Heart right ventricle (tissue), 16 donors: ENCODE measurements around the gene RALGPS1. TPM values are rescaled to one million over a fixed set of nuclear protein-coding genes. Genes with fewer than 3 reads are reported as not detected.

Experiments
- ATAC-seq, 8 donors: fragments of 200-7000 bp; cut with Tn5 transposase; one replicate each; pipeline ENCODE4 v1.9.1; 2020; ENCODE audit warnings: mild to moderate bottlenecking in 8 of 8, moderate library complexity in 8 of 8, moderate number of reproducible peaks in 1 of 8
- DNase-seq, 2 donors: peaks; one replicate each; pipeline ENCODE4 v3.0.0-alpha.2; 2020
- H3K27ac ChIP-seq, 10 donors: fragments of 200-600 bp; sonication (generic) in 2 of 10; one replicate each; pipeline versions ENCODE4 v1.5.0 to v1.8.0; 2020 to 2022; ENCODE audit warnings: mild to moderate bottlenecking in 3 of 10
- H3K27me3 ChIP-seq, 7 donors: fragments of 200-600 bp; one replicate each; pipeline ENCODE4 v1.8.0; 2021 to 2022; ENCODE audit warnings: mild to moderate bottlenecking in 2 of 7
- H3K36me3 ChIP-seq, 9 donors: fragments of 200-600 bp; sonication (generic) in 1 of 9; one replicate each; pipeline versions ENCODE4 v1.5.0 to v1.8.0; 2020 to 2022; ENCODE audit warnings: mild to moderate bottlenecking in 2 of 9
- H3K4me1 ChIP-seq, 9 donors: fragments of 200-600 bp; sonication (generic) in 1 of 9; one replicate each; pipeline versions ENCODE4 v1.5.0 to v1.8.0; 2020 to 2022; ENCODE audit warnings: mild to moderate bottlenecking in 4 of 9
- H3K4me3 ChIP-seq, 10 donors: fragments of 200-600 bp; sonication (generic) in 2 of 10; one replicate each; pipeline versions ENCODE4 v1.5.0 to v1.8.0; 2020 to 2022; ENCODE audit warnings: mild to moderate bottlenecking in 7 of 10, moderate library complexity in 2 of 10
- H3K9me3 ChIP-seq, 11 donors: fragments of 200-600 bp in 10 of 11; sonication (generic) in 2 of 11; one replicate each; pipeline versions ENCODE4 v1.5.0 to v1.8.0; 2013 to 2022; ENCODE audit warnings: mild to moderate bottlenecking in 2 of 11, control low read depth in 1 of 11, moderate library complexity in 1 of 11
- WGBS, 2 donors: extraction: QIAGEN DNeasy Blood & Tissue Kit; methylation state at CpG; one replicate each; pipeline ENCODE4 v1.1.7; 2013; ENCODE audit warnings: inconsistent platforms in 1 of 2; 5-methylcytosine and 5-hydroxymethylcytosine counted together
- intact Hi-C, 10 donors: fragments of 100-400 bp; cut with DNase I; formaldehyde crosslinking; loops; one replicate each; pipeline versions ENCODE4 v1.11.1 to v1.14.2; 2022
- polyA plus RNA-seq, 2 donors: library from polyadenylated mRNA; stranded (reverse); fragments of 200-250 nt; gene quantifications; one replicate each; pipeline ENCODE4 v1.2.3, GENCODE V29; 2013
- total RNA-seq, 10 donors: library from RNA; stranded (reverse); fragmentation: NEBNext Ultra II Directional in 3 of 10; extraction: Animal tissue kit (Norgen Biotek cat#: 25700) in 3 of 10; gene quantifications; one replicate each; pipeline versions ENCODE4 v1.2.1 to v1.2.4, GENCODE V29; 2021 to 2023
- TF ChIP-seq, protein P1 (sequence below), 9 donors: fragments of 200-600 bp; sonication (generic) in 2 of 9; IDR thresholded peaks; one replicate each; pipeline versions ENCODE4 v1.5.0 to v1.8.0; 2021 to 2022; ENCODE audit warnings: antibody characterized with exemption in 9 of 9, mild to moderate bottlenecking in 5 of 9, moderate library complexity in 1 of 9
- donor health status: Arrhythmogenic right ventricular cardiomyopathy.
- donor health status: ischemic (EF 13 %, LVEDD 7.1; RV severe dilation, severe dysfunction).
- donor health status: healthy with polysubstance abuse.
- donor health status: DM: no; HTN: yes; CAD: no.
- donor health status: DM: no; HTN: no; CAD: no.
- donor health status: ischemic (EF 25% LVEDD 6.9; RV normal size, moderate dysfunction).
- donor health status: ischemic (EF 25% LVEDD 5.7; RV mildly dilated, moderate dysfunction).
- donor health status: healthy.
- donor health status: DM: yes; HTN: yes; CAD: no.
- donor health status: Ischemic cardiomyopathy.
- donor health status: ischemic (EF 35%, LVEDD 5.7; RV mildly dilated, moderate dysfunction).
- donor health status: nonischemic (EF 11% LVEDD 7.7; RV severe dilation, severe dysfunction).
- donor health status: DM: yes; HTN: yes; CAD: no.
- donor health status: PGD.
- donor health status: ischemic (EF 29% LVEDD 5.4; RV normal size, mild dysfunction).
- donor health status: nonischemic (EF 23%, LVEDD 6.1; RV moderate dilation, normal function).

Gene RALGPS1
- total and polyA plus RNA-seq, 12 donors: 4.2 to 25.0 (median 16.8) TPM

DNA sequence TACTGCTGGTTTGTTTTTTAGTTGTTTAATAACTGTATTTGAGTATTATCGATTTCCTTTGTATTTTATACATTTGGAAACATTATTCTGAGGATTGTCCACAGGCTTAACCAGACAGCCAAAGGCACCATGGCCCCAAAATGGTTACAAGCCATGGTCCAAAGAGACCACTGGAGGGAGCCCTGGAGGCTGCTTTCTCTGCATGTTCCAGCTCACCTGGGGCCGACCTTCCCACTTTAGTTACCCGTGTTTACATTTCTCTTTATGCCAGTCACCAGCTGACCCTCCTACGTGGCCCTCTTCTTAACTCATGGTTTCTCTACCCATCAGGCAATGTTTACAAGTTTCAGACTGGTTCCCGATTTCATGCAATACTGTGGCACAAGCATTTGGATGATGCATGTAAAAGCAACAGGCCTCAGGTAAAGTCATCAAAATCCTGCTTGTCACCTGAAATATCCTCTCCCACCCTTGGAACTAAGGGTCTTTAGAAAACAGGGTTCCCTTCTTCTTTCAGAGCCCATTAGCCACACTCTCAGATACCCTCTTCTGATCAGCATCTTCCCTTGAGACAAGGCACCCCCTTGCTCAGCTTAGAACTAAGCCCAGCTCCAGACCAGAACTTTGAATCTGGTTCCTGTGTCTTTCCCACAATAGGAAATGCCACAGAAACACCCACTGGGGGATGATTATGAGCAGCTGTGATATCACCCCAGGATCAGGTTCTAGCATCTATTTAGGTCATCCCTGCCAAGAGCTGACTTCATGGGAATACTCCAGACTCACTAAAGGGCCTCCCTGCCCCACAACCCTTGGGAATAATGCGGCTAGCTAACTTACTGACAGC lies 300.1 kb downstream of the RALGPS1 start:
- Histone ChIP-seq H3K4me3 (no peak overlapping the region), H3K27me3 (no peaks in the 10 kb centered on the region), H3K9me3 (no peaks in the 10 kb centered on the region), H3K27ac (no peak overlapping the region), H3K36me3 (peaks cover 0 to 16% (median 0%) of the 10 kb centered on the region in 9 donors), H3K4me1 (peaks cover 0 to 11% (median 0%) of the 10 kb centered on the region in 9 donors)
- TF ChIP-seq, protein P1, sequence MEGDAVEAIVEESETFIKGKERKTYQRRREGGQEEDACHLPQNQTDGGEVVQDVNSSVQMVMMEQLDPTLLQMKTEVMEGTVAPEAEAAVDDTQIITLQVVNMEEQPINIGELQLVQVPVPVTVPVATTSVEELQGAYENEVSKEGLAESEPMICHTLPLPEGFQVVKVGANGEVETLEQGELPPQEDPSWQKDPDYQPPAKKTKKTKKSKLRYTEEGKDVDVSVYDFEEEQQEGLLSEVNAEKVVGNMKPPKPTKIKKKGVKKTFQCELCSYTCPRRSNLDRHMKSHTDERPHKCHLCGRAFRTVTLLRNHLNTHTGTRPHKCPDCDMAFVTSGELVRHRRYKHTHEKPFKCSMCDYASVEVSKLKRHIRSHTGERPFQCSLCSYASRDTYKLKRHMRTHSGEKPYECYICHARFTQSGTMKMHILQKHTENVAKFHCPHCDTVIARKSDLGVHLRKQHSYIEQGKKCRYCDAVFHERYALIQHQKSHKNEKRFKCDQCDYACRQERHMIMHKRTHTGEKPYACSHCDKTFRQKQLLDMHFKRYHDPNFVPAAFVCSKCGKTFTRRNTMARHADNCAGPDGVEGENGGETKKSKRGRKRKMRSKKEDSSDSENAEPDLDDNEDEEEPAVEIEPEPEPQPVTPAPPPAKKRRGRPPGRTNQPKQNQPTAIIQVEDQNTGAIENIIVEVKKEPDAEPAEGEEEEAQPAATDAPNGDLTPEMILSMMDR (IDR thresholded peaks at IDR 0.05): peak; percentile 56 to 80 (median 76)
- DNase-seq (peak in 1 of 2 donors; percentile 52), ATAC-seq (peak in 6 of 8 donors; percentile 9 to 61 (median 46))
- intact Hi-C loops: loop anchor here in 7 of 10 donors (5.0 to 10.0 kb wide), 7 partner anchors 130 to 710 kb away; partner anchors contain the start of gene SLC2A8 (in 2 of the 7)
- 35 to 38% methylated on average over 6 of the region's 6 CpGs for WGBS, 2 donors

DNA sequence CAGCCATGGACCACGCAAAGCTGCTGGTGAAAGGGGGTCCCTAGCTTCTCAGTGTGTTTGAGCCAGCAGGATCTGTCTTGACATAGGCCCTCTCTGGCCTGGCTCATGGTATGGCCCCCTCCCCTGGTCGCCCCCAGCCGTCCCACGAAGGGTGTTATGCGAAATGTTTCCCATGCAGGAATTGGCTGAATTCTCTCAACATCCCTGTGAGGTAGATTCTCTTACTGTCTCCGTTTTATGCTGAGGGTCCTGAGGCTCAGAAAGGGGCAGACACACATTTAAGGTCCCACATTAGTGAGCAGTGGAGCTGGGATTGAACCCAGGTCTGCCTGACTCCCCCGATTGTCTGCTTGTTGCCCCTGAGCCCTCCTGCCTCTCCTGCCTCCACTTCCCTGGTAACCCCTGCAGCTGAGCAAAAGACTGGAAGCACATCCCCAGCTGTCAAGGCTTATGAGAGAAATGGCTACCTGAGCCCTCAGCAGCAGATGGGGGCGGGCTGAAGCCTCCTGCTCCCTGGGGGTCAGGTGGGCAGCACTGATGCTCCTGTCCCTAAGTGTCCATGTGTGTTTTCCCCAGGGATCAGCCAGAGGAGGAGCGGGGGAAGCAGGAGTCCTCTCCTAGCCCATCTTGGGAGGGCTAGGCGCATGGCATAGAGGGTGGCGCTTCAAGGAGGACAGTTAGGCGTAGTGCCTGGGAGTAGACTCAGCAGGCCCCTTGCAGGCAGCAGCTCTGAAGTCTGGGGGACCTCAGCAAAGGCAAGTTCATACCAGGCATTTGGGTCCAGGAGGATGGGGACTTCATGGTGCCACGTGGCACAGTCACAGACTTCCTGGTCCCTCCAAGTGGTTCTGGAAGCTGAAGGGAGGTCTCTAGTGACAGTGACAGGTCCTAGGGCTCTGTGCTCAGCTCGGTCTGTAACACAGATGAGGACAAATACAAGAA lies 301.0 kb downstream of the RALGPS1 start:
- WGBS, 2 donors: 89 to 92% methylated on average over 14 of the region's 14 CpGs
- no peaks in the 10 kb centered on the region for H3K27me3 ChIP-seq
- H3K27ac ChIP-seq: no peak overlapping the region
- peaks cover 0 to 10% (median 0%) of the 10 kb centered on the region in 9 donors for H3K4me1 ChIP-seq
- no peak for ATAC-seq
- TF ChIP-seq, protein P1 (IDR thresholded peaks at IDR 0.05): no peak
- H3K4me3 ChIP-seq: no peak overlapping the region
- no peak for DNase-seq
- peaks cover 0 to 16% (median 0%) of the 10 kb centered on the region in 9 donors for H3K36me3 ChIP-seq
- H3K9me3 ChIP-seq: no peaks in the 10 kb centered on the region
- intact Hi-C loops: loop anchor here in 5 of 10 donors (5.0 to 10.0 kb wide), 6 partner anchors 129 to 709 kb away; partner anchors contain the start of gene SLC2A8 (in 2 of the 5)

DNA sequence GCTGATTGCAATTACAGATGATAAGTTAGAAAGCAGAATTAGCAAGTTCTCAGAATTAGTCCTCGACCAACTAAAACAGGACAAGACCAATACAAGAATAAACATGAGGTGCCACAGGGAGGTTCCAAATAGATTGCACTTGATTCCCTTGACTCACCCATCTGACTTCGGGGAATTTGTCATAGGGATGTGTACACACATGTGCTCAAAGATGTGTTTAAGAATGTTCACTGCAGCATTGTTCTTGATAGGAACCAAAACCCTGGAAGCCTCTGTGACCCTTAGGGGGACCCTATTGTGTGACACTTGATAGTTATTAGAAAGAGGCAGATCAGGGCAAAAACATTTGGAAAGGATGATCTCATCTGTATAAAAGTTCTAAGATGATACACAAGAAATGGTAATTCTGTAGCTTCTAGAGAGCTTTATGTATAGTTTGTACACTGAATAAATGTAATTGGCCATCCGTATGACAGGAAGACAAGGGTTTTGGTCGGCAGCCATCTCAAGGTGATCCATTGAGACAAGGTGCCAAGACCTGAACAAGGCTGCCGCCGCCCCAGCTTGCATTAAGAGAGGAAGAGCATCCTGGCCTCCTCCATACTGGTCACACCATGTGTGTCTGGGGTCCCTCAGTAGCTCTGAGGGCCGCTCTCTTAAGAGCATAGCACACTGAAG lies 301.8 kb downstream of the RALGPS1 start:
- H3K4me1 ChIP-seq: peaks cover 0 to 10% (median 0%) of the 10 kb centered on the region in 9 donors
- TF ChIP-seq, protein P1 (IDR thresholded peaks at IDR 0.05): no peak
- 92 to 98% methylated on average over 7 of the region's 7 CpGs for WGBS, 2 donors
- intact Hi-C loops: loop anchor here in 5 of 10 donors (5.0 to 10.0 kb wide), 6 partner anchors 128 to 708 kb away; partner anchors contain the start of gene SLC2A8 (in 2 of the 5)
- H3K27me3 ChIP-seq: no peaks in the 10 kb centered on the region
- DNase-seq: no peak
- no peak overlapping the region for H3K4me3 ChIP-seq
- no peak for ATAC-seq
- no peaks in the 10 kb centered on the region for H3K9me3 ChIP-seq
- no peak overlapping the region for H3K27ac ChIP-seq
- peaks cover 0 to 16% (median 0%) of the 10 kb centered on the region in 9 donors for H3K36me3 ChIP-seq
